Cerebellar cortex (tissue), 1 donor: ENCODE measurements around the gene REV3L.

Experiments used
- DNase-seq: peaks from one replicate; pipeline ENCODE4 v3.0.0-alpha.2; 2015; ENCODE audit warnings: low spot score

The REV3L gene

DNA sequence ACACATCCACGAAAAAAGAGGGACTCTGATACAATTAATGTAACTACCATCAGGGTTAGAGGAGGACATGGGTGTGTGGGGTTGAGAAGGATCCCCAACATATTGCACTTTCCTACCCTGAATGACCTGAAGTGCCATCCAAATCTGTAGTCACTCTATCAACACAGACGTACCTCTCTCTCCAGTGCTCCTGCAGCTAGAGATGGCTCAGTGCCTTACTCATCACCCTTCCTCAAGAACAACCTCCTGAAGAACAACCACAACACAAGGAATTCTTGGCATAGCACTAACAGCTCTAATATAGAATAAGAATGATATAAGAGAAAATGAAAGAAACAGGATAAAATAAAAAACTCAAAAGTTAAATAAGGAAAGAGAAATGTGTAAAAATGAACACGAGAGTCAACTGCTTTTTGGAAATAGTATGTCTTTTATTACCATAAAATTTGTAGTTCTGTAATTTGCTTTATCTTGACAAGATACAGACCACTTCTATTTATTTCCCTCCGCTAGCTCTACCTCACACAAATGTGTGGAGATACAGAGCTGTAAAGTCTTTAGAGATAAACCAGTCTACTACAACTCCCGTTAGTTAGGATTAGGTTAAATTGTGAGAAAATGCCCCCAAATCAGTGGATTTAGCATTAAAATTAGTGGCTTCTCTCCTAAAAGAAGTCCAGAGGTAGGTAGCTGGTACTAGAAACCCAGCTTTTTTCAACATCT lies 63.9 kb downstream of the REV3L start:
- DNase-seq = peak; percentile 62

GRCh38 chr6:111417946-111418345 lies 65.1 kb downstream of the REV3L start:
- peak; percentile 34 for DNase-seq

DNA sequence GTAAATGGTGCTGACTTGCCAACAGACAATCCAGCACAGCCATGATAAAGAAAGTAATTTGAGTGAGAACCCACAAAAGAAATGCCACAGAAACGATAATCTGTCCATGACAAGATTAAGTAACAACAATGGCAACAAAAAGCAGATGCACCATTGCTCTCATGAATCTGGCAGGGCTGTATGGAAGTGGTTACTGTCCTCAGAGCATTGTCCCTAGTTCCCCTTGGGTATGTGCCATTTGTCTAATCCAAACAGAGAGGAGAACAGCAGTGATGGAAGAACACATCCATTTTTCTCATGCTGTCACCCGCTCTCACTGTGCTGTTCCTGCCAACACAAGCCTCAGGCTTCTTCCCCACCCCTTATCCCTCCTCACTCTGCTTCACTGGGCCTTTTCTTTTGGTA lies 65.8 kb downstream of the REV3L start:
- DNase-seq = peak; percentile 97

DNA sequence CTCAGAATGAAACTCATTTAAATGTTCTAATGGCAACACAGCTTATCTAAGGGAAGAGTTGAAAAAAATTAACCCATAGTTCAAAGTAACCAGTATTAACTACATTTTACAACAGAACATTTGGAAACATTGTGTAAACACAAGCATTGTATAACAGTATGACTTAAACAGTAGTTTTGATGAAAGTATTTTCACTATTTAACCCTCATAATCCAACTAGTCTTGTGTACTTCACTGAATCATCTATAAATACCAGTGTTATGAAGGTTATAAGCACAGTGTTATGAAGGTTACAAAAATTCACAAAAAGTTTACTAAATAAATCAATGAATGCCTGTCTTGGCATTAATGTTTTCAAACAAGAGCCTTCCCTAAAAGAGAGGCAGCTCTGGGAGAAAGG lies 66.5 kb downstream of the REV3L start:
- peak; percentile 20 for DNase-seq

DNA sequence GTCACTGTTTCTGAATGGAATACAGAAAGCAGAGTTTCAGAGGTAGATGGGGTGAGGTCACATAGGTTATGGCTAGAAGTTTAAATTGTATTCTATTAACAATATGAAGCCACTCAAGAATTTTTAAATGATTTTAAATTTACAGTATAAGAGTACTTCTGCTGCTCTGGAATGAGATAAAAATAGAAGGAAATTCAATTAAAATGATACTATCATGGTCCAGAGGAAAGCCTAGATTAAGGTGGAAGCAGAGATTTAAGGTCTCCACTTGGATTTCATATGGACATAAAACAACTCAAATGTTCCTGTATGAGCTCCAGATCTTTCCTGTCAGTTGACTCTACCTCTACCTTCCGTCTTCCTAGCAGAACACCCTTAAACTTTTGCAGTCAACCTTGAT lies 68.6 kb downstream of the REV3L start:
- DNase-seq = no peak

GRCh38 chr6:111411978-111412566 lies 70.9 kb downstream of the REV3L start:
- DNase-seq = no peak

DNA sequence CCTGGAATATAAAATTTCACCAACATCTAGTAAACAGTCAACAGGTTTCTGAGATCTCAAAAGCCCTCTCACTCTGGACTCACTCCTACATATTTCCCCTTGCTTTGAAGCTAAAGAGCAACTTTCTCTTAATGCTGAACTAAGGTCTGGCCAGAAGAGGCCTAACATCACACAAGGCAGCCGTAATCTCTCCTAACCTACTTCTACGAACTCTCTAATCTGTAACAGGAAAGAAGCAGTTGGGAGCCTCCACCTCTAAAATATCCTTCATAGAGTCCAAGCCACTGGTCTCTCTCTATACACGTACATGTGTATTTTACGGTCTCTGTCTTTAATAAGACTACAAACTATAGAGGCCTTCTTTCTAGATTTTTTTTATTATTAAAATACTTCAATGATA lies 72.0 kb downstream of the REV3L start:
- DNase-seq = no peak

- no peak for DNase-seq
Measured at GRCh38 chr6:111410371-111410770, 72.6 kb downstream of the REV3L start.

GRCh38 chr6:111409430-111409829 lies 73.6 kb downstream of the REV3L start:
- no peak for DNase-seq

DNA sequence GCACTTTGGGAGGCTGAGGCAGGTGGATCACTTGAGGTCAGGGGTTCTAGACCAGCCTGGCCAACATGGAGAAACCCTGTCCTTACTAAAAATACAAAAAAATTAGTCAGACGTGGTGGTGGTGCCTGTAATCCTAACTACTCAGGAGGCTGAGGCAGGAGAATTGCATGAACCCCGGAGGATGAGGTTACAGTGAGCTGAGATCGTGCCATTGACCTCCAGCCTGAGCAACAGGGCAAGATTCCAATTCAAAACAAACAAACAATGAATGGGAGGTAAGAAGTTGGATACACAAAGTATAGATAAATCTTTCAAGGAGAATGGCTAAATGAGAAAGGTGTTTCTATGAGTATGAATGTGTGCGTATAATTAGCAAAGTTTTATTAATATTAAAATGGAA lies 75.3 kb downstream of the REV3L start:
- no peak for DNase-seq

- no peak for DNase-seq
Measured at GRCh38 chr6:111406200-111406721, 76.8 kb downstream of the REV3L start.

- DNase-seq = no peak
Measured at GRCh38 chr6:111403388-111403787, 79.6 kb downstream of the REV3L start.

- DNase-seq = no peak
Measured at GRCh38 chr6:111399626-111400025, 83.4 kb downstream of the REV3L start.

DNA sequence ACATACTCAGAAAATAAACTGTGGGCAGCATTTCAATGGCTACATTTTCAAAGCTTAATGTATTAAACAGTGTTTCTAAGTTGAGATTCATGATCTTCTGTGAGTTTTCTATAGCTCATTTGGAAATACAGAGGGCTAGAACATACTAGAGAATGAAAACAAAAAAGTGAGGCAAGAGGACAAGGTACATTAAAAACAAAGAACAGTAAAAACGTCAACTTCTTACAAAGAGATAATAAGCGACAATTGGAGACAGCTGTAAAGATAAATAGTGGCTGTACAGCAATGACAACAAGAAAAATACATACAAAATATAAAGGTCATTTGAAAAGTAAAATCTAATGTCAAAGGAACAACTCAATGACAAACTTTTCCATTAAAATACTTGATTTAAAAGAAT lies 94.3 kb downstream of the REV3L start:
- no peak for DNase-seq

DNA sequence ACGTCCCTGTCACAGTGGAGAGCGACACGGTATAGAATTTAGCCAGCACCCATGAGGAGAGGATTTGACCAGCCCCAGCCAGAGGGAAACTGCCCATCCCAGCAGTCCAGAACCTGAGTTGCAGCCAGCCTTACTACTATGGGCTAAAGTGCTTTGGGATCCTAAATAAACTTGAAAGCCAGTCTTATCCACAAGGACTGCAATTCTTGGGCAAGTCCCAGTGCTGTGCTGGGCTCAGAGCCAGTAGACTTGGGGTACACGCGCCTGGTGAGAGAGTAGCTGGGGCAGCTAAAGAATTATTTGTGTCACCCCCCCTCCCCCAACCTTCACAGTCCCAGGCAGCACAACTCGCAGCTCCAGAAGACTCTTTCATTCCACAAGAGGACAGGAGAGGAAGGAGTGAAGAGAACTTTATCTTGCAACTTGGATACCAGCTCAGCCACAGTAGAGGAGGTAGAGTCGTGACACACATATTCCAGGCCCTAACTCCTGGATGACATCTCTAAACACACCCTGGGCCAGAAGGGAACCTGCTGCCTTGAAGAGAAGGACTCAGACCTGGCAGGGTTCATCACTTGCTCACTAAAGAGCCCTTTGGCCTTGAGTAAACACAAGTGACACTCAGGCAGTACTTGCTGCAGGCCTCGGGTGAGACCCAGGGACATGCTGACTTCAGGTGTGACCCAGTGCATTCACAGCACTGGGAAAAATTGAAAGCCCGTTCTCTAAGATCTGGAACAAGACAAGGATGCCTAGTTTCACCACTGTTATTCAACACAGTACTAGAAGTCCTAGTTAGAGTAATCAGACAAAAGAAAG lies 100.3 kb downstream of the REV3L start:
- peak; percentile 13 for DNase-seq

GRCh38 chr6:111381728-111382127 lies 101.3 kb downstream of the REV3L start:
- DNase-seq = no peak

GRCh38 chr6:111381123-111381522 lies 101.9 kb downstream of the REV3L start:
- no peak for DNase-seq

GRCh38 chr6:111379831-111380230 lies 103.2 kb downstream of the REV3L start:
- DNase-seq = no peak

DNA sequence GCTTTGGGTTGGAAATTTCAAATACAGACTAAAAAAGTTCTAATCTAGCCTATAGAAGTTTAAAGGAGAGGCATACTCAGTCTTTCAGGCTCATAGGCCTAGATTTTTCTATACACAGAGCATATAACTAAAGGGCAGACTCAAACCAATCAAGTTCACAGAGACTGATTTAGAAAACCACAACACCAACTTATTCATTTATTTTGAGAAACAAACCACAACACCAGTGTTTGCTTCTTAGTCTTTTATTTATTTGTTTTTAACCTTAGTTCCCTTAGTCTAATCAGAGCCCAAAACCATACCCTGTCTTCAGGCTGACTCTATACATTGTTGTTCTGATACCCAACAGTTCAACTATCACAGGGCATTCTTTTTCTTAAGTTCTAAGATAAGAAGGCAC lies 103.7 kb downstream of the REV3L start:
- DNase-seq = no peak

DNA sequence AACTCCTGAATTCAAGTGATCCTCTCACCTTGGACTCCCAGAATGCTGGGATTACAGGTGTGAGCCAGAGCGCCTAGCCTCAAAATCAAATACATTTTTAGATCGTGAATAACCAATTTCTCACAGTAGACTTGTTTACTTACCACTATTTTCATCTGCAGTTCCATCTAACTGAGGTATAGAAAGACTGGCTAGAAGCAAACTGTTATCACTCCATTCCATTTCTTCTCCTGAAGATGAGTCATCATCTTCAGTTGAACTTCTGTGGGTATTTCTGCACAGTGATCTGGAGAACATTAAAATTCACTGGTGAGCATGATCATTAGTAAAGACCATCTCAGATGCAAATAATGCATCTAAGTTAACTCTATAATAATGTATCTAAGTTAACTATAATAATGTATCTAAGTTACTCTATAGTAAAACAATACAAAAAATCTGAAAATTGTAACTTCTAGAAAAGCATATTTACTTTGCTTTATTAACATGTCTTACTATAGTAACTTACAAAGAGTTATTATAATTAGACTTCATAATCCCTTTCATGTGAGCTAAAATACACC lies 105.4 kb downstream of the REV3L start:
- DNase-seq = no peak

DNA sequence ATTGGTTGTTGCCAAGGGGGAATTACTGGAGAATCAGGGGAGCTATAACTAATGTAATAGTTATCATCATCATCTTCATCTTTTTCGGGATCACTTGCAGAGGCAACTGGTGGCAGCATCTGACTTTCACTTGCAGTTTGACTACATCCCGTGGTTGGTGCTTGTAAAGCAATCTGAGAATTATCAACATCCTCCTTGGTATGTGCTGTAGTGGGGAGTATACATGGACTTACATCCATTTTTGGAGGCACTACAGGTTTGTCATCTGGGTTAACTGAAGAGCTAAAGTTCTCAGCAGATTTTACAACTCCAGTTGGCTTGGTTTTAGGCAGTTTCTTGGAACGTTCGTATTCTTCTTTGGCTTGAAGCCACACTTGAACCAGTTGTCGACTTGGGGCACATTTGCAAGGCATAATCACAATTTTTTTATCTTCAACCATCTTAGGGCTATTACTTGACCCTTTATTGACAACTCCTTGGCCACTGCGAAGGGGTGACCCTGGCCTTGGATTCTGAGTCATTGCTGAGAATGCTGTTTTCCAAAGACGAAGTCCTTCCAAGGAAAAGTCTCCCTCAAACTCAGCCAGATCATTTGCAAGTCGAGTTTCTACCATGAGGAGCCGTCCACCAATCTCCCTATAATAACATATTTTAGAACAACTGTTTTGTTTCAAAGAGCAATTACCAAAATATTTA lies 115.5 kb downstream of the REV3L start:
- no peak for DNase-seq

DNA sequence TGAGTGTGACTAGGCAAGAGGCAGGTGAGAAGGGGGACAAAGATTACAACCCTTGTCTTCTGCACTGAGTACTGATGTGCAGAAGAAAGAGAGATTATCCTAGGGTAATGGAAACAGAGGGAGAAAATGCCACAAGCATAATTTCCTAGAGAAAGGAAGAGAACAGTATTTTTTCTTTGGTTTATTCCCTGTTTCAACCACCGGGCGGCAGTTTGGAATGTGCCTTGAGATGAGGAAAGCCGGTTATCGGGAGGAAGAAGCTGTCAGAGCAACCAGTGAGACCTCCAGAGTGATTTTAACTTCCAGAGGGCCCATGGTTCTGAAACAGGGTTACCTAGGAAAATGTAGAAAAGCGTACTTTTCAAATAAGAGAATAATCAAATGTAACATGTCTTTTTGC lies 121.4 kb downstream of the REV3L start:
- peak; percentile 50 for DNase-seq
